SK-N-MC (cell line): ENCODE results near the gene FAM20C.
"Not testable (repeated sequence)": the region's sequence is repeated elsewhere in the genome, so short reads cannot be mapped to it uniquely, and the experiment has no call there.

ENCODE experiments used
- DNase-seq: peaks from one replicate; pipeline ENCODE4 v3.0.0-alpha.2; 2011; ENCODE audit warnings: low read depth, low spot score
- H3K27ac ChIP-seq: fragments of 200-600 bp; sonication (generic); 2 replicates; pipeline ENCODE4 v1.5.1; 2016; ENCODE audit warnings: mixed run types
- H3K36me3 ChIP-seq: fragments of 200-600 bp; sonication (generic); 2 replicates; pipeline ENCODE4 v1.6.1; 2017; ENCODE audit warnings: antibody characterized with exemption, low read length, mixed read lengths; ENCODE audit not compliant: insufficient read depth
- H3K4me3 ChIP-seq: fragments of 200-600 bp; sonication (generic); 2 replicates; pipeline ENCODE4 v1.5.1; 2016
- H3K9ac ChIP-seq: fragments of 200-600 bp; sonication (generic); 2 replicates; pipeline ENCODE4 v1.8.0; 2017; ENCODE audit warnings: mixed run types, mixed read lengths; ENCODE audit not compliant: insufficient read length
- H3K9me3 ChIP-seq: fragments of 200-600 bp; sonication (generic); 2 replicates; pipeline ENCODE4 v1.6.1; 2017; ENCODE audit warnings: low read depth, mild to moderate bottlenecking, antibody characterized with exemption, low read length, moderate library complexity, mixed read lengths
- EZH2 ChIP-seq: fragments of 200-600 bp; sonication (generic); IDR thresholded peaks from one replicate; pipeline ENCODE4 v1.6.1; 2017; ENCODE audit warnings: antibody characterized with exemption
- FOXP2 ChIP-seq: optimal IDR thresholded peaks from 2 replicates; pipeline ENCODE3; 2011; ENCODE audit warnings: mild to moderate bottlenecking, moderate library complexity; ENCODE audit not compliant: insufficient read depth; ENCODE audit errors: extremely low read length, control extremely low read depth
- POLR2AphosphoS5 ChIP-seq: IDR thresholded peaks from 2 replicates; pipeline ENCODE4 v1.6.1; 2012; ENCODE audit warnings: mild to moderate bottlenecking, low read depth, low read length, borderline replicate concordance

The FAM20C gene

DNA sequence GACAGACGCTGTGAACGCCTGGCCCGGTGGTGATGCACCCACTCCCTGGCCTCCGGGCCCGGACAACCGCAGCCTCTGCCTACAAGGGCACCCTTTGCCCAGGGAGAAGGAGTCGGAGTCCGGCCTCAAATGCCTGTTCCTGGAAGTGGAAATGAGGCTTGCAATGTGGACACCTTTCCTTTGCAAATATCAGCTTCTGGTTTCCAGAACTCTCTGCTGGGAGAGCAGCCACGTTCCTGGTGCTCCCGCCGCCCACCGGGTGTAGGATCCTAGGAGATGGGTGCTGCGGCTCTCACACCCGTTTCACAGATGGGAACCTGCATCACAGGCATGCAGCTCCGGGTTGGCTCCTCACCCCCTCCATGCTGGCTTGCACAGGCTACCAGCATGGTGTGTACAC lies 100.5 kb downstream of the FAM20C start:
- DNase-seq: no peak
- Histone ChIP-seq H3K27ac (no peak overlapping the region), H3K36me3 (no peaks in the 10 kb centered on the region), H3K4me3 (no peak overlapping the region), H3K9ac (no peak overlapping the region), H3K9me3 (no peaks in the 10 kb centered on the region)
- no peak for TF ChIP-seq POLR2AphosphoS5
- TF ChIP-seq EZH2: no peak
- TF ChIP-seq FOXP2: no peak

DNA sequence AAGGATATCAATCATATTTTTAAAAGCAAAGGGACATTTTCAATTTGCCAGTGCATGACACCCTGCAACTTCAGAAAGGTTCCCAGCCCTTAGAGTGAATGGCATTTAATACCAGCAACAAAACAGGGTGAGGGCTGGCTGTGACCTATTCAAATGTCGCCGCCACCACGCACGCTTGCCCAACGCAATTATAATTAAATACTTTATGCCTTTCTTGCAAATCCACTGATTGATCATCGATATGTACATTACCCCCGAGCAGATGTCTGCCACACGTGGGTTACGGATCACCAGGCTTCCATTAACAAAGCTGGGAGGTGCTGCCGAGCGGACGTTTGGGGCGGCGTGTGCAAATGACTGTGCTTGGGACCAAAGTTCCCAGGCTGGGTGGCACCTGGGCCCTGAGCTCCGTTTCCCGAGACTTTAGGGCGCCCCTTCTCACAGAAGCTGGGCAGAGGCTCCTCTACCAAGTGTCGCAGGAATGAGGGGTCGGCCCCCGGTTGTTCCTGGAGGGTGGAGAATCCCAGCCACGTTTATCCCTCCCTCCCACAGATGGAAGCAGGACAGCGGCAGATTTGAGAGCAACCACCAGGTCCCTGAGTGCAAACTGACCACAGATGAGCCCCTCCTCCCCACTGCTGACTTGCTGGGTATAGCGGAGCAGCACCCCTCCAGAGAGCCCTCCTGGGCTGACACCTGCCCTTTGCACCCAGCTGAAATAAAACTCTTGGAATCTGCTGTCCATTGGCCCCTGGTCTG lies 101.5 kb downstream of the FAM20C start:
- no peak overlapping the region for H3K4me3 ChIP-seq
- H3K9ac ChIP-seq: no peak overlapping the region
- no peak for DNase-seq
- TF ChIP-seq FOXP2 (no peak), POLR2AphosphoS5 (no peak), EZH2 (no peak)
- H3K27ac ChIP-seq: no peak overlapping the region
- H3K36me3 ChIP-seq: no peaks in the 10 kb centered on the region
- H3K9me3 ChIP-seq: no peaks in the 10 kb centered on the region

DNA sequence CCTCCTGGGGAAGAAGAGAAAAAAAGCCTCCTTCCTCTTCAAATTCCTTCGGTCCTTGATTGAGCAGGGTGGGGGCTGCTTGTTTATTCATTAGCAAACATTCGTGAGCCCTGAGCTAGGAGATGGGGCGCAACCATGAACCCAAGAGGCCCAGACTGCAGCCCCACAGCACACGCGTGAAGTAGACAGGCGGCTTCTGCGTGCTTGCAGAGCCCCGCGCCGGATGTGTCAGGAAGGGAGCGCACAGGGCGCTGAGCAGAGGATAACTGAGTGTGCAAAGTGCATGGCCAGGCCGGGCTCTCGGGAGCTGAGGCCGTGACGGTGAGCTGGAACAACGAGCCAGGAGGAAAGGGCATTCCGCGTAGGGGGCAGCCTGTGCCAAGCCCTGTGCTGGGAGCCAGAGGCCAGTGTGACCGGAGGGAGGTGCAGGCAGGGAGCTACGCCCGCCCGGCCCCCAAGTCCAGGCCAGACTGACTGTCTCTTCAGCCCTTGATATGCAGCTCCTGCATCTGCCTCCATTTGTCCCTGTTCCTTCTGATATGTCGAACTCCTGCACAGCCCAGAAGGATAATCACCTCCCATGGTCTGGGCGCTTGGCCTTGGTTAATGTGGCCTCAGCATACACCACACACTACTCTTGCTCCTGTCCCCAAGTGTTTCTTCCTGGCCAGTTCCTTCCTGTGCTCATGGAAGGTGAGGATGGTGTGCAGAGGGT lies 102.2 kb downstream of the FAM20C start:
- TF ChIP-seq POLR2AphosphoS5: no peak
- no peak for TF ChIP-seq EZH2
- TF ChIP-seq FOXP2: no peak
- H3K9ac ChIP-seq: no peak overlapping the region
- no peaks in the 10 kb centered on the region for H3K9me3 ChIP-seq
- H3K36me3 ChIP-seq: no peaks in the 10 kb centered on the region
- DNase-seq: no peak
- H3K27ac ChIP-seq: no peak overlapping the region
- no peak overlapping the region for H3K4me3 ChIP-seq

DNA sequence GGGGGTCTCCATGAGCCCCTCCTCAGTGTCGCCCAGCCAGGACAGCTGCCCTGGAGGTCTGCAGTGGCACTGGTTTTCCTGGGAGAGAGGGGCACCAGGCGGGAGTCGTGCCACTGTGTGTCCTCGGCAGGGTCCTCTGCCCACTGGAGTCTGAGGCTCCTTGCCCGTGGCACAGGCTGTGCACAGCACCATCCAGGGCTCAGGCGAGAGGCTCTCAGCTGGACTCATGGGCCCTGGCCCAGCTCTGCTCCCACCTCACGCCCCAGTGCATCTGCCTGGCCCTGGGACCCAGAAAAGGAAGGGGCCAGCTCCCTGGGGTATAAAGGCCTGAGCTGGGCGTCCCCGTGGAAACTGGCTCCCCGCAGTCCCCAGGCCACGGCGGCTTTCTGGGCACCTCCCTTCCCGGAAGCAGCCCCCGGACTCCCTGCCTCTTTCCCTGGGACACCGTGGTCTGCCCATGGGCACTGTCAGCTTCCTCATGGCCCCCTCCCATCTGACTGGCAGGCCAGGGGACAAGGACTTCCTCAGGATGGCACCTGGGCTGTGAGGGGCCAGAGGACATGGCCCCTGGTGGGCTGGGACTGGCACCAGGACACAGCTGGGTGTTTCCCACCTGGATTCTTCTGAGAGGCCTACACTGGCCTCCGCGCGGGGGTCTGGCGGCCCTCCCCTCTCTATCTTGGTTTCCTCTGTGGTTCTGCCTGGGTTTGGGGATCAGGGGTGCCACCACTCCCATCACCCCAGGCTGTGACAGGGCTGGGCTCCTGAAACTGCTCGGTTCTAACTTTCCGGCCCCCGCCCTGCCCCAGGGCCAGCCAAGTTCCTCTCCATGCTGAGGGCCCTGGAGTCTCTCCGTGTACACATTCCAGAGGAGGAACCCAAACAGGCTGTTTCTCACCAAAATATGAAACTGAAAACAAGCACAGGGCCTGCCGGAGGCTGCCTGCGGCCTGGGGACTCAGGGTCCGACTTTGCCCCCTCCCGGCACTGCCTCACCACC lies 103.1 kb downstream of the FAM20C start:
- H3K27ac ChIP-seq: no peak overlapping the region
- no peak for DNase-seq
- no peak for TF ChIP-seq EZH2
- no peak for TF ChIP-seq POLR2AphosphoS5
- TF ChIP-seq FOXP2: no peak
- no peak overlapping the region for H3K9ac ChIP-seq
- no peaks in the 10 kb centered on the region for H3K36me3 ChIP-seq
- no peaks in the 10 kb centered on the region for H3K9me3 ChIP-seq
- no peak overlapping the region for H3K4me3 ChIP-seq

DNA sequence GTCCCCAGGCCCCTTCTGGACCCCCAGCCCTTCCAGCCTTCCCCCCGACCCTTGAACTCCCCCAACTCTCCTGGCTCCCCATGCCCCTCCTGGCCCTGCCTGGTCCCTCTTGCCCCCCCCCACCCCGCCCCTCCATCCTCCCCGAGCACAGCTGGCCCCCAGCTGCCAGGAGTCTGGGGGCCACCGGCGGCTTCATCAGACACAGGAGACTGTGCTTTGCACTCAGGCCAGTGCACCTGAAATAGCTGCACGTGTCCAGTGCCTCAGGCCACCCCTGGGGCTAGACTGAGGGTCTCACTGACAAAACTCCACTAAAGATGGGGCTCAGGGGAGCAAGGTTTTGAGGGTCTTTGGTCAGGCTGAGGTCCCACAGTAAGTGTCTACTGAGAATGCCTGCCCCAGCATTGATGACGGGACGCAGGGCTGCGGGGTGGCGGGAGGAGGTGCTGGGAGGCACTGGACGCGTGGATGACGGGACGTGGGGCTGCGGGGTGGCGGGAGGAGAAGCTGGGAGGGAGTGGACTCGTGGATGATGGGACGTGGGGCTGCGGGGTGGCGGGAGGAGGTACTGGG lies 104.1 kb downstream of the FAM20C start:
- no peak for DNase-seq
- Histone ChIP-seq H3K36me3 (no peaks in the 10 kb centered on the region), H3K9me3 (no peaks in the 10 kb centered on the region), H3K4me3 (no peak overlapping the region), H3K27ac (no peak overlapping the region), H3K9ac (no peak overlapping the region)
- TF ChIP-seq FOXP2: no peak
- TF ChIP-seq EZH2: no peak
- TF ChIP-seq POLR2AphosphoS5: no peak

DNA sequence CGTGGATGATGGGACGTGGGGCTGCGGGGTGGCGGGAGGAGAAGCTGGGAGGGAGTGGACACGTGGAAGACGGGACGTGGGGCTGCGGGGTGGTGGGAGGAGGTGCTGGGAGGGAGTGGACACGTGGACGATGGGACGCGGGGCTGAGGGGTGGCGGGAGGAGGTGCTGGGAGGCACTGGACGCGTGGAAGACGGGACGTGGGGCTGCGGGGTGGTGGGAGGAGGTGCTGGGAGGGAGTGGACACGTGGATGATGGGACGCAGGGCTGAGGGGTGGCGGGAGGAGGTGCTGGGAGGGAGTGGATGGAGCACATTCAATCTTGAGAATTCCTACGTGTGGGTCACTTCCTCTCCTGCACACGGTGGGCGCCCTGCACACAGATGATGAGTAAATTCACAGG lies 104.8 kb downstream of the FAM20C start:
- H3K9me3 ChIP-seq, H3K9ac ChIP-seq, H3K36me3 ChIP-seq, DNase-seq, H3K27ac ChIP-seq, H3K4me3 ChIP-seq: not testable (repeated sequence)

DNA sequence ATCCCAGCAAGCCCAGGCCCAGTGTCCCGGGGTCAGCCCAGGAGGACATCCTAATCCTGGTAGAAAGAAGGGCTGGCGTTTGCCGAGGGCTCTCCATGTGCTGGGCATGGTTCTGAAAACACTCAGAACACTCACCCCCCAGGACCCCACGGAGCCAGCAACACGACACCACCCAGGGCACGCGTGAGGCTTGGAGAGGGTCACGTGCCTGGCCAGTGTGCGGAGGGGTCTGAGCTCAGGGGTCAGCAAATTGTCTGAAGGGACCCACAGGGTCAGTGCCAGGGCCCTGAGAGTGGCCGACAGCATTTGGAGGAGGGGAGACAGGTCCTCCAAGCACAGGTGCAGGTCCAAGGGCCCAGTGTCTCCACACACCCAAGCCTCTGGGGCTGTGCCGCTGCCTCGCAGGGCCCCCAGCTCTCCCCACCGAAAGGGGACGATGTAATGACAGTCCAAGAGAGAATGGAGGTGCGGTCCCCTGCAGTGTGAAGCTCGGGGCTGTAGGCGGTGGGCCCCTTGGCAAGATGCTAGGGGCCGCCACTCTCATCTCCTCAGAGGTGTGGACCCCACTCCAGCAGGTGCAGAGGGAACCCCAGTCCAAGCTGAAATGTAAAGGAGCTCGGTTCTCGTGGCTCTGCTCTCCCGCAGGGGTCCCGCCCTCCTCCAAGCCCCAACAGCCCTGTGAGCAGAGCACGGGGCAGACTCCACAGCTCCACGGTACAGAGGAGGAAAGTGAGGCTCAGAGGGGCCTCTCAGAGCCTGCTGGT lies 105.4 kb downstream of the FAM20C start:
- H3K9me3 ChIP-seq: no peaks in the 10 kb centered on the region
- no peak overlapping the region for H3K27ac ChIP-seq
- no peak overlapping the region for H3K4me3 ChIP-seq
- DNase-seq: no peak
- H3K36me3 ChIP-seq: no peaks in the 10 kb centered on the region
- no peak for TF ChIP-seq EZH2
- no peak for TF ChIP-seq POLR2AphosphoS5
- no peak for TF ChIP-seq FOXP2
- no peak overlapping the region for H3K9ac ChIP-seq
